K562 (cell line): ENCODE results near the gene CPED1. TPM values are rescaled to one million over a fixed set of nuclear protein-coding genes. Genes with fewer than 3 reads are reported as not detected.

Experiments
- CSDE1 ChIP-seq, 2 experiments: fragments of 450-650 bp; IDR thresholded peaks; 2 replicates each; pipeline ENCODE4 v1.6.1; 2016; ENCODE audit warnings: mild to moderate bottlenecking in 1 of 2
- GABPB1 ChIP-seq: sonication (generic); formaldehyde crosslinking; IDR thresholded peaks from 2 replicates; pipeline ENCODE4 v1.8.0; 2022; ENCODE audit warnings: mild to moderate bottlenecking, missing genetic modification reagents
- GTF2E2 ChIP-seq: fragments of 200-800 bp; sonication (Bioruptor generic); IDR thresholded peaks from 2 replicates; pipeline ENCODE4 v1.6.1; 2016; ENCODE audit warnings: missing genetic modification characterization, missing compliant biosample characterization
- IRF1 ChIP-seq: sonication (generic); formaldehyde crosslinking; IDR thresholded peaks from 2 replicates; pipeline ENCODE4 v1.8.0; 2022; ENCODE audit warnings: missing genetic modification reagents, mild to moderate bottlenecking, borderline replicate concordance
- NCOA1 ChIP-seq: fragments of 450-650 bp; IDR thresholded peaks from 2 replicates; pipeline ENCODE4 v1.6.1; 2016; ENCODE audit warnings: low read depth
- NFIX ChIP-seq: fragments of 250-450 bp; sonication (Bioruptor Pico); IDR thresholded peaks from 2 replicates; pipeline ENCODE4 v1.4.0; 2020; ENCODE audit warnings: low read depth, mild to moderate bottlenecking, moderate library complexity
- STAG1 ChIP-seq: sonication (generic); formaldehyde crosslinking; IDR thresholded peaks from 2 replicates; pipeline ENCODE4 v1.5.0; 2020; ENCODE audit warnings: missing genetic modification reagents, borderline replicate concordance
- TCFL5 ChIP-seq: fragments of 250-450 bp; sonication (Bioruptor Pico); conservative IDR thresholded peaks from 2 replicates; pipeline ENCODE4 v1.6.1; 2021; ENCODE audit warnings: mild to moderate bottlenecking, moderate library complexity, matching md5 sums
- THRB ChIP-seq: fragments of 450-650 bp; formaldehyde crosslinking; conservative IDR thresholded peaks from 2 replicates; pipeline ENCODE4 v1.4.0; 2022; ENCODE audit warnings: mild to moderate bottlenecking, missing genetic modification characterization
- XRCC3 ChIP-seq: fragments of 450-650 bp; IDR thresholded peaks from 2 replicates; pipeline ENCODE4 v1.6.1; 2017; ENCODE audit warnings: mild to moderate bottlenecking, moderate library complexity
- ZNF586 ChIP-seq: fragments of 450-650 bp; formaldehyde crosslinking; conservative IDR thresholded peaks from 2 replicates; pipeline ENCODE4 v1.4.0; 2020; ENCODE audit warnings: mild to moderate bottlenecking, moderate library complexity
- ZZZ3 ChIP-seq: fragments of 450-650 bp; IDR thresholded peaks from 2 replicates; pipeline ENCODE4 v1.6.1; 2016; ENCODE audit warnings: antibody characterized with exemption, mild to moderate bottlenecking, moderate library complexity
- polyA plus RNA-seq, 8 experiments: library from polyadenylated mRNA; depleted of rRNA in 4 of 8; stranded (reverse) in 5 of 8; unstranded in 3 of 8; fragments of >200 nt; fragmentation: Nextera tagmentation in 2 of 8; fragmentation: Illumina TruSeq in 1 of 8; extraction: Ambion mirVana in 2 of 8; extraction: Trizol in 1 of 8; gene quantifications; 2 replicates each; pipeline versions ENCODE4 v1.2.1 to v1.2.3, GENCODE V29; 2011 to 2014; ENCODE audit warnings: inconsistent platforms in 1 of 8, missing spikeins in 1 of 8
- total RNA-seq, 7 experiments: library from RNA; depleted of rRNA in 6 of 7; stranded (reverse); fragments of >200 nt in 6 of 7; fragmentation: Illumina TruSeq in 2 of 7; extraction: Trizol in 2 of 7; gene quantifications; 2 replicates each; pipeline versions ENCODE4 v1.2.1 to v1.2.3, GENCODE V29; 2011 to 2021; ENCODE audit warnings: low replicate concordance in 1 of 7
- TF ChIP-seq, protein P1 (sequence below): fragments of 450-650 bp; IDR thresholded peaks from 2 replicates; pipeline ENCODE4 v1.6.1; 2016; ENCODE audit warnings: mild to moderate bottlenecking
- TF ChIP-seq, protein P2 (sequence below): IDR thresholded peaks from 2 replicates; pipeline ENCODE4 v1.6.1; 2011; ENCODE audit not compliant: insufficient read length; ENCODE audit errors: extremely low read depth
- TF ChIP-seq, protein P3 (sequence below), 2 experiments: fragments of 450-650 bp; IDR thresholded peaks; 2 replicates each; pipeline ENCODE4 v1.6.1; 2016
- TF ChIP-seq, protein P4 (sequence below): fragments of 450-650 bp; conservative IDR thresholded peaks from 2 replicates; pipeline ENCODE4 v1.6.1; 2016; ENCODE audit warnings: missing genetic modification characterization, low read depth, mild to moderate bottlenecking, control low read depth, missing compliant biosample characterization
- TF ChIP-seq, protein P5 (sequence below): fragments of 250-450 bp; sonication (Bioruptor Pico); IDR thresholded peaks from 2 replicates; pipeline ENCODE4 v1.4.0; 2020; ENCODE audit warnings: borderline replicate concordance

The CPED1 gene
- total and polyA plus RNA-seq, 9 of the 15 experiments (the other 6 are each of a cell fraction or from before 2014, with no cell fraction given): 195 to 393 (median 290) TPM

DNA sequence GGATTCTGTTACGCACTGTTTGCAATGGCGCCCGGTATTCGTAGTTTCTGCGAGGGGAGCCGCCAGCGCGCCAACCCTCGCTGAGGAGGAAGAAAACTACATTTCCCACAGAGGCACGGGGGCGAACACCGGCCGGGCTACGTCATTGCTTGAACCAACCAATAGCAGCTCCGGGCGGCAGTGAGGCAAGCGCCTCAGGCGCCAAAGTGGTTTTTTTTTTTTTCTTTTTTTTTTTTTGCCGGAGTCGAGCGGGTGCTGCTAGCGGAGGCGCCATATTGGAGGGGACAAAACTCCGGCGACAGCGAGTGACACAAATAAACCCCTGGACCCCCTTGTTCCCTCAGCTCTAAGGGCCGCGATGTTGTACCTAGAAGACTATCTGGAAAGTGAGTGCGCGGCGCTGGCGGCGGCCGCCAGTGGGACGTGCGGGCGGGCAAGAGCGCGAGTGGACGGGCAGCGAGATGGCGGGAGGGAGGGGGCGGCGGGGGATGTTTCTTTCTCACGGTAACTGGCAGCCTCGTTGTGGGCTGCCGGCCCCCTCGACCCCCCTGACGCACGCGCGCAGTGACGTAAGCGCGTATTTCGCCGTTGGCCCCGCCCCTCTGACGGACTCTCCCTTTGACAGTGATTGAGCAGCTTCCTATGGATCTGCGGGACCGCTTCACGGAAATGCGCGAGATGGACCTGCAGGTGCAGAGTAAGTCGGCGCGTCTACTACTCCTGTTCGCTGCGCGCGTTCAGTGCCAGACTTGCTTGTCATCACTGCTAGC is 37.8 kb upstream of the CPED1 start, which contains the start of gene ING3 (continued):
- TF ChIP-seq XRCC3 (no peak), ZZZ3 (no peak), NFIX (CRISPR knock-in tag) (no peak), ZNF586 (CRISPR knock-in tag) (no peak), STAG1 (CRISPR knock-in tag) (no peak), GABPB1 (CRISPR knock-in tag) (peak; percentile 67; the same call in 1 of the 2 replicates), TCFL5 (CRISPR knock-in tag) (no peak), THRB (CRISPR knock-in tag) (peak; percentile 3; the same call in 1 of the 2 replicates), IRF1 (no peak), NCOA1 (peak; percentile 75), GTF2E2 (tag) (peak; percentile 97), CSDE1 (IDR thresholded peaks at IDR 0.05) (no peak; a peak in 2 of 4 replicates)
- TF ChIP-seq, protein P1, sequence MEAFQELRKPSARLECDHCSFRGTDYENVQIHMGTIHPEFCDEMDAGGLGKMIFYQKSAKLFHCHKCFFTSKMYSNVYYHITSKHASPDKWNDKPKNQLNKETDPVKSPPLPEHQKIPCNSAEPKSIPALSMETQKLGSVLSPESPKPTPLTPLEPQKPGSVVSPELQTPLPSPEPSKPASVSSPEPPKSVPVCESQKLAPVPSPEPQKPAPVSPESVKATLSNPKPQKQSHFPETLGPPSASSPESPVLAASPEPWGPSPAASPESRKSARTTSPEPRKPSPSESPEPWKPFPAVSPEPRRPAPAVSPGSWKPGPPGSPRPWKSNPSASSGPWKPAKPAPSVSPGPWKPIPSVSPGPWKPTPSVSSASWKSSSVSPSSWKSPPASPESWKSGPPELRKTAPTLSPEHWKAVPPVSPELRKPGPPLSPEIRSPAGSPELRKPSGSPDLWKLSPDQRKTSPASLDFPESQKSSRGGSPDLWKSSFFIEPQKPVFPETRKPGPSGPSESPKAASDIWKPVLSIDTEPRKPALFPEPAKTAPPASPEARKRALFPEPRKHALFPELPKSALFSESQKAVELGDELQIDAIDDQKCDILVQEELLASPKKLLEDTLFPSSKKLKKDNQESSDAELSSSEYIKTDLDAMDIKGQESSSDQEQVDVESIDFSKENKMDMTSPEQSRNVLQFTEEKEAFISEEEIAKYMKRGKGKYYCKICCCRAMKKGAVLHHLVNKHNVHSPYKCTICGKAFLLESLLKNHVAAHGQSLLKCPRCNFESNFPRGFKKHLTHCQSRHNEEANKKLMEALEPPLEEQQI: no peak
- TF ChIP-seq, protein P2, sequence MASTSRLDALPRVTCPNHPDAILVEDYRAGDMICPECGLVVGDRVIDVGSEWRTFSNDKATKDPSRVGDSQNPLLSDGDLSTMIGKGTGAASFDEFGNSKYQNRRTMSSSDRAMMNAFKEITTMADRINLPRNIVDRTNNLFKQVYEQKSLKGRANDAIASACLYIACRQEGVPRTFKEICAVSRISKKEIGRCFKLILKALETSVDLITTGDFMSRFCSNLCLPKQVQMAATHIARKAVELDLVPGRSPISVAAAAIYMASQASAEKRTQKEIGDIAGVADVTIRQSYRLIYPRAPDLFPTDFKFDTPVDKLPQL: no peak
- TF ChIP-seq, protein P3, sequence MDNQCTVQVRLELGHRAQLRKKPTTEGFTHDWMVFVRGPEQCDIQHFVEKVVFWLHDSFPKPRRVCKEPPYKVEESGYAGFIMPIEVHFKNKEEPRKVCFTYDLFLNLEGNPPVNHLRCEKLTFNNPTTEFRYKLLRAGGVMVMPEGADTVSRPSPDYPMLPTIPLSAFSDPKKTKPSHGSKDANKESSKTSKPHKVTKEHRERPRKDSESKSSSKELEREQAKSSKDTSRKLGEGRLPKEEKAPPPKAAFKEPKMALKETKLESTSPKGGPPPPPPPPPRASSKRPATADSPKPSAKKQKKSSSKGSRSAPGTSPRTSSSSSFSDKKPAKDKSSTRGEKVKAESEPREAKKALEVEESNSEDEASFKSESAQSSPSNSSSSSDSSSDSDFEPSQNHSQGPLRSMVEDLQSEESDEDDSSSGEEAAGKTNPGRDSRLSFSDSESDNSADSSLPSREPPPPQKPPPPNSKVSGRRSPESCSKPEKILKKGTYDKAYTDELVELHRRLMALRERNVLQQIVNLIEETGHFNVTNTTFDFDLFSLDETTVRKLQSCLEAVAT (IDR thresholded peaks at IDR 0.05): peak; percentile 55 to 60; a peak in 3 of 4 replicates
- TF ChIP-seq, protein P4, sequence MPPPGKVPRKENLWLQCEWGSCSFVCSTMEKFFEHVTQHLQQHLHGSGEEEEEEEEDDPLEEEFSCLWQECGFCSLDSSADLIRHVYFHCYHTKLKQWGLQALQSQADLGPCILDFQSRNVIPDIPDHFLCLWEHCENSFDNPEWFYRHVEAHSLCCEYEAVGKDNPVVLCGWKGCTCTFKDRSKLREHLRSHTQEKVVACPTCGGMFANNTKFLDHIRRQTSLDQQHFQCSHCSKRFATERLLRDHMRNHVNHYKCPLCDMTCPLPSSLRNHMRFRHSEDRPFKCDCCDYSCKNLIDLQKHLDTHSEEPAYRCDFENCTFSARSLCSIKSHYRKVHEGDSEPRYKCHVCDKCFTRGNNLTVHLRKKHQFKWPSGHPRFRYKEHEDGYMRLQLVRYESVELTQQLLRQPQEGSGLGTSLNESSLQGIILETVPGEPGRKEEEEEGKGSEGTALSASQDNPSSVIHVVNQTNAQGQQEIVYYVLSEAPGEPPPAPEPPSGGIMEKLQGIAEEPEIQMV: 0 out of 2 replicates have a peak, but pooled peaks have one; percentile 38
- TF ChIP-seq, protein P5, sequence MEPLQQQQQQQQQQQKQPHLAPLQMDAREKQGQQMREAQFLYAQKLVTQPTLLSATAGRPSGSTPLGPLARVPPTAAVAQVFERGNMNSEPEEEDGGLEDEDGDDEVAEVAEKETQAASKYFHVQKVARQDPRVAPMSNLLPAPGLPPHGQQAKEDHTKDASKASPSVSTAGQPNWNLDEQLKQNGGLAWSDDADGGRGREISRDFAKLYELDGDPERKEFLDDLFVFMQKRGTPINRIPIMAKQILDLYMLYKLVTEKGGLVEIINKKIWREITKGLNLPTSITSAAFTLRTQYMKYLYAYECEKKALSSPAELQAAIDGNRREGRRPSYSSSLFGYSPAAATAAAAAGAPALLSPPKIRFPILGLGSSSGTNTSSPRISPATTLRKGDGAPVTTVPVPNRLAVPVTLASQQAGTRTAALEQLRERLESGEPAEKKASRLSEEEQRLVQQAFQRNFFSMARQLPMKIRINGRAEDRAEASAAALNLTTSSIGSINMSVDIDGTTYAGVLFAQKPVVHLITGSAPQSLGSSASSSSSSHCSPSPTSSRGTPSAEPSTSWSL: no peak
